Ascending aorta (tissue), 2 donors: ENCODE data around the gene MCC. TPM values are rescaled to one million over a fixed set of nuclear protein-coding genes. Genes with fewer than 3 reads are reported as not detected.

ENCODE experiments used
- DNase-seq, 2 donors: peaks; one replicate each; pipeline ENCODE4 v3.0.0-alpha.2; 2019; ENCODE audit warnings: low spot score in 2 of 2
- H3K27ac ChIP-seq, 2 donors: fragments of 200-600 bp; sonication (generic); one replicate each; pipeline ENCODE4 v1.5.1; 2016 to 2017; ENCODE audit warnings: mild to moderate bottlenecking in 1 of 2
- H3K27me3 ChIP-seq: fragments of 200-600 bp; sonication (generic); one replicate; pipeline ENCODE4 v1.5.1; 2017
- H3K36me3 ChIP-seq, 2 donors: fragments of 200-600 bp; sonication (generic); one replicate each; pipeline ENCODE4 v1.5.1; 2016
- H3K4me1 ChIP-seq, 2 donors: fragments of 200-600 bp; sonication (generic); one replicate each; pipeline ENCODE4 v1.5.1; 2016 to 2017; ENCODE audit warnings: mild to moderate bottlenecking in 1 of 2
- H3K4me3 ChIP-seq, 2 donors: fragments of 200-600 bp; sonication (generic); one replicate each; pipeline ENCODE4 v1.5.1; 2016 to 2017; ENCODE audit warnings: mild to moderate bottlenecking in 1 of 2
- H3K9me3 ChIP-seq, 2 donors: fragments of 200-600 bp; sonication (generic); one replicate each; pipeline ENCODE4 v1.5.1; 2016
- CTCF ChIP-seq, 3 experiments: fragments of 200-600 bp in 2 of 3; fragments of 450-650 bp in 1 of 3; sonication (generic) in 2 of 3; IDR thresholded peaks; one replicate each; pipeline ENCODE4 v1.5.1; 2016 to 2019; ENCODE audit warnings: antibody characterized with exemption in 3 of 3, mild to moderate bottlenecking in 1 of 3, moderate library complexity in 1 of 3
- intact Hi-C: fragments of 100-400 bp; cut with DNase I; formaldehyde crosslinking; loops from one replicate; pipeline ENCODE4 v1.15.1; 2023
- total RNA-seq: library from RNA; depleted of rRNA; stranded (reverse); fragments of >200 nt; gene quantifications from one replicate; pipeline ENCODE4 v1.1.0, GENCODE V29; 2016

The MCC gene
- total RNA-seq, 1 donor from 2014 or later: 67.9 TPM

DNA sequence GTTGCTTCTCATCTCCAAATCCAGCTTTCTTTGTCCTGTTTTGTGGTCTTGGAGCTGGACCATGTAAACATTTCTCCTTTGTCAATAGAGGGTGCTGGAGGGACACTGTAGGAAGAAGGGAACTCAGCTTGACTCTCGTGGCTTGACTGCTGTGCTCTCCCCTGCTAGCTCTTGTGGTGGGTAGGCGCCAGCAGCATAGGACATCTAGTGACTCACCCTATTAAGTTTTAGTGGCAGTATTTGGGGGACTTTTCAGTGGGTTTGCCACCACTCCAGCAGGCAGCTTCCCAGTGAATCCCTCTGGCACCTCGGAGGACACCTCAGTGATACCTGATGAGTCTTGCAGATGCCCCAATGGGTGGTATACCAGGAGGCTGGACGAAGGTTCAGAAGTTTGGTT lies 151.3 kb downstream of the MCC start:
- intact Hi-C loops: no loop called here
- Histone ChIP-seq H3K36me3 (no peaks in the 10 kb centered on the region), H3K4me1 (no peaks in the 10 kb centered on the region), H3K27me3 (no peaks in the 10 kb centered on the region), H3K4me3 (no peak overlapping the region), H3K27ac (no peak overlapping the region), H3K9me3 (no peaks in the 10 kb centered on the region)
- peak in 2 of 3 experiments; percentile 14 to 28 for TF ChIP-seq CTCF (IDR thresholded peaks at IDR 0.05)
- DNase-seq: no peak

DNA sequence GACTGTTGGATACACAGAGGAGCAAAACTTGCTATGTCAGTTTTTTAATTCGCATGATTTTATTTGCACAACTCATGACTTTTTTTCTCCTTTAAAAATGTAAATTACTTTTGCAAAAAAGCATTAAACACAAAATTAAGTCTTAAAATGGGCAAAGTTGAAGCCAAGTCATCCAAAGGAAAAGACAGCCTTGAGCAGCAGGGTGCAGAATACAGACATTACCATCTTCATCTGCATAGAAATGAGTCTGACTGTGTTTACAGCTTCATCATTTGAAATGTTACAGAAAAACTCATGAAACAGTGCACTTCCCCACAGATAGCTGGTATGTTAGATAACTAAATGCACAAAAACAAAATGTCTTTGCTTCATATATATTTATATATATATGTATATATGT lies 154.8 kb downstream of the MCC start:
- Histone ChIP-seq H3K36me3 (no peaks in the 10 kb centered on the region), H3K27me3 (no peaks in the 10 kb centered on the region), H3K4me3 (no peak overlapping the region), H3K9me3 (no peaks in the 10 kb centered on the region), H3K4me1 (no peaks in the 10 kb centered on the region), H3K27ac (no peak overlapping the region)
- intact Hi-C loops: no loop called here
- DNase-seq: no peak
- TF ChIP-seq CTCF (IDR thresholded peaks at IDR 0.05): no peak

DNA sequence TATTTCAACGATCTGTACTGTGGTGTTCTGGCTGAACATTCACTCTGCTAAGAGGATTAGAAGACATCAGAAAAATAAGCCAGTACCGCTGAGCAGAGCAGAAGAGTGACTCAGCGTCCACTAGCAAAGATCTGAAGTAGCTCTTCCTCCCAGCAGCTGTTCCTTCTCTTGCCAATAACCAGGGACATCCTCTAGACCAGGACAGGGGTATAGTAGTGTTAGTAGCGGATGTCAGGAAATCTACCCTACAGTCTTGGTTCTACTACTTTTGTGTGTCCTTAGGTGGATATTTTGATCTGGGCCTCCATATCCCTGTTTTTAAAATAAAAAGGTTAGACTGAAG lies 157.1 kb downstream of the MCC start:
- no peak overlapping the region for H3K4me3 ChIP-seq
- no peaks in the 10 kb centered on the region for H3K9me3 ChIP-seq
- H3K4me1 ChIP-seq: no peaks in the 10 kb centered on the region
- H3K27me3 ChIP-seq: no peaks in the 10 kb centered on the region
- no peaks in the 10 kb centered on the region for H3K36me3 ChIP-seq
- intact Hi-C loops: no loop called here
- TF ChIP-seq CTCF (IDR thresholded peaks at IDR 0.05): no peak
- no peak overlapping the region for H3K27ac ChIP-seq
- no peak for DNase-seq

DNA sequence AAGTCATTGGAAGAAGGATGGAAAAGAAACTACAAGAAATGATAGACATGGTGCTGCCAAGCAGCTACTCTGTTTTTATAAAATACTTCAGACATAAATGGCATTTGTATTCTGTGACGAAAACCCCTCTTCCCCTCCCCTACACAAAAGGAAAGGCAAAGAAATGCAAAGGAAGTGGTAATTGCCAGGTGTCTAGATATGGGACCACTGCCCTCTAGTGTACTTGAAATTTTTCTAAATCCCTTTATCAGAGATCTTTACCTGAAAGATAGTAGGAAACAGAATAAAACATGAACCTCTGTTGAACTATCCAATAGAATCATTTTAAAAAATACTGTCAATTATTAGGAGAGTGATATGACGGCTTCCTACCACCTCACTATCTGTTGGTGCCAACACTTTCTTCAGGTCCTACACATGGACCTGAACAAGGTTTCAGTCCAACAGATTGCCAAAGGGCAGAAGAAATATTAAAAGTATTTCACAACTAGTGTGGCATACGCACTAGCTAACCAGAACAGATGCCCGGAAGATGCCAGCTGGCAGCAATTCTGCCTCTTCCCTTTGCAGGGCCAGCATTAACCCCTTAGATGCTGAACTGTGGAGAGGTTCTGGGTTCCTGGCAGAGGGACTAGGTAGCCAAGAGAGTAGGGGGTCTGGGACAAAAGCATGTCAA lies 157.6 kb downstream of the MCC start:
- Histone ChIP-seq H3K4me1 (no peaks in the 10 kb centered on the region), H3K9me3 (no peaks in the 10 kb centered on the region), H3K27ac (no peak overlapping the region), H3K36me3 (no peaks in the 10 kb centered on the region), H3K27me3 (no peaks in the 10 kb centered on the region), H3K4me3 (no peak overlapping the region)
- intact Hi-C loops: no loop called here
- peak in 1 of 3 experiments; percentile 33 for TF ChIP-seq CTCF (IDR thresholded peaks at IDR 0.05)
- no peak for DNase-seq

DNA sequence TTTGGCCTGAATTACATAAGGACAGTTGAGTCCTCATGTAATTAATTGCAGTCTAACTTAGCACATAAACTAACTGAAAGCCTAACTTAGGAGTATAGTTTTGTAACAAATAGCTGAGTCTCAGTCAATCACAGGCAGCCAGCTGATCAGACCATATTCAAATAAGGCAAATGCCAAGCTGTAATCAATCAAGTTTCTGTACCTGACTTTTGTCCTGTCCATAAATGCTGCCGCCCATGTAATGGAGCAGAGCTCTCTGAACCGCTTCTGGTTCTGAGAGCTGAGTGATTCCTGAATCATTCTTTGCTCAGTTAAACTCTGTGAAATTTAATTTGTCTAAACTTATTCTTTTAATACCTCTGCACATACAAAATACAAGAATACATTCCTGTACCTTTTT lies 158.3 kb downstream of the MCC start:
- intact Hi-C loops: no loop called here
- no peak overlapping the region for H3K27ac ChIP-seq
- H3K4me1 ChIP-seq: no peaks in the 10 kb centered on the region
- no peak for TF ChIP-seq CTCF (IDR thresholded peaks at IDR 0.05)
- no peaks in the 10 kb centered on the region for H3K36me3 ChIP-seq
- H3K27me3 ChIP-seq: no peaks in the 10 kb centered on the region
- no peak overlapping the region for H3K4me3 ChIP-seq
- H3K9me3 ChIP-seq: no peaks in the 10 kb centered on the region
- DNase-seq: no peak

GRCh38 chr5:113325054-113325453 lies 163.2 kb downstream of the MCC start:
- intact Hi-C loops: no loop called here
- Histone ChIP-seq H3K27me3 (no peaks in the 10 kb centered on the region), H3K4me3 (no peak overlapping the region), H3K9me3 (no peaks in the 10 kb centered on the region), H3K4me1 (no peaks in the 10 kb centered on the region), H3K36me3 (no peaks in the 10 kb centered on the region), H3K27ac (no peak overlapping the region)
- no peak for TF ChIP-seq CTCF (IDR thresholded peaks at IDR 0.05)
- no peak for DNase-seq
